Colonic mucosa (tissue), 4 donors: ENCODE measurements around the gene TMEM163. TPM values are rescaled to one million over a fixed set of nuclear protein-coding genes. Genes with fewer than 3 reads are reported as not detected.

Experiments
- DNase-seq: peaks from one replicate; pipeline ENCODE4 v3.0.0-alpha.2; 2020
- H3K27ac ChIP-seq: fragments of 200-600 bp; one replicate; pipeline ENCODE4 v1.8.0; 2021
- H3K27me3 ChIP-seq: fragments of 200-600 bp; one replicate; pipeline ENCODE4 v1.8.0; 2021
- H3K36me3 ChIP-seq: fragments of 200-600 bp; one replicate; pipeline ENCODE4 v1.8.0; 2021
- H3K4me1 ChIP-seq: fragments of 200-600 bp; one replicate; pipeline ENCODE4 v1.8.0; 2021; ENCODE audit warnings: mild to moderate bottlenecking
- H3K4me3 ChIP-seq: fragments of 200-600 bp; one replicate; pipeline ENCODE4 v1.8.0; 2021
- H3K9ac ChIP-seq, 2 donors: one replicate each; pipeline ENCODE4 v1.7.0; 2013; ENCODE audit warnings: control low read depth in 2 of 2, low read depth in 2 of 2, low read length in 2 of 2
- H3K9me3 ChIP-seq: fragments of 200-600 bp; one replicate; pipeline ENCODE4 v1.8.0; 2021
- intact Hi-C: fragments of 100-400 bp; cut with DNase I; formaldehyde crosslinking; loops from one replicate; pipeline ENCODE4 v1.14.1; 2022
- total RNA-seq, 2 donors: library from RNA; stranded (reverse); fragmentation: NEBNext Ultra II Directional in 1 of 2; extraction: Animal tissue kit (Norgen Biotek cat#: 25700) in 1 of 2; gene quantifications; one replicate each; pipeline ENCODE4 v1.2.1, GENCODE V29; 2021
- TF ChIP-seq, protein P1 (sequence below): fragments of 200-600 bp; IDR thresholded peaks from one replicate; pipeline ENCODE4 v1.8.0; 2022; ENCODE audit warnings: antibody characterized with exemption, mild to moderate bottlenecking
- donor health status: healthy.
- donor health status: DM: no; HTN: no; CAD: no.
- donor health status: DM: no; HTN: no; CAD: no.

The TMEM163 gene
- total RNA-seq, 2 donors from 2014 or later, result 0.29 TPM; not detected in 1

DNA sequence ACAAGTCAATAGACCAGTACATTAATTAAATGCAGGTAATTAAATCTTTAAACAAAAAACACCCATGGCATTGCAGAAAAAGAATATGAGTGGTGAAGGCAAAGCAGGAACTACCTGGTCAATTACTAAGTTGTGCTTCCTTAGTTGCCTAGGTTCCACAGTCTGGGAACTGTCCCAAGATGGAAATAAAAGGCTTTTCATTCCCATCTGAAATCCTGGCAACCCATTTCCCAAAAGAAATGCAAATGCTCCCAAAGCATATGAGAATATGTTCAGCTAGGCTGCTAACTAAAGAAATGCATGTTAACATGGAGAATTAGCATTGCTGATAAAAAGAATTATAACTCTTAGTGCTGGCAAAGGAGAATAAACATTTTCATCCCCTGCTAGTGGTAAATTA is 177.8 kb downstream of the TMEM163 start:
- H3K9me3 ChIP-seq, result no peaks in the 10 kb centered on the region
- no peaks in the 10 kb centered on the region for H3K27me3 ChIP-seq
- H3K4me1 ChIP-seq, result no peaks in the 10 kb centered on the region
- no peak overlapping the region for H3K9ac ChIP-seq
- intact Hi-C loops, result no loop called here
- H3K4me3 ChIP-seq, result no peak overlapping the region
- TF ChIP-seq, protein P1, sequence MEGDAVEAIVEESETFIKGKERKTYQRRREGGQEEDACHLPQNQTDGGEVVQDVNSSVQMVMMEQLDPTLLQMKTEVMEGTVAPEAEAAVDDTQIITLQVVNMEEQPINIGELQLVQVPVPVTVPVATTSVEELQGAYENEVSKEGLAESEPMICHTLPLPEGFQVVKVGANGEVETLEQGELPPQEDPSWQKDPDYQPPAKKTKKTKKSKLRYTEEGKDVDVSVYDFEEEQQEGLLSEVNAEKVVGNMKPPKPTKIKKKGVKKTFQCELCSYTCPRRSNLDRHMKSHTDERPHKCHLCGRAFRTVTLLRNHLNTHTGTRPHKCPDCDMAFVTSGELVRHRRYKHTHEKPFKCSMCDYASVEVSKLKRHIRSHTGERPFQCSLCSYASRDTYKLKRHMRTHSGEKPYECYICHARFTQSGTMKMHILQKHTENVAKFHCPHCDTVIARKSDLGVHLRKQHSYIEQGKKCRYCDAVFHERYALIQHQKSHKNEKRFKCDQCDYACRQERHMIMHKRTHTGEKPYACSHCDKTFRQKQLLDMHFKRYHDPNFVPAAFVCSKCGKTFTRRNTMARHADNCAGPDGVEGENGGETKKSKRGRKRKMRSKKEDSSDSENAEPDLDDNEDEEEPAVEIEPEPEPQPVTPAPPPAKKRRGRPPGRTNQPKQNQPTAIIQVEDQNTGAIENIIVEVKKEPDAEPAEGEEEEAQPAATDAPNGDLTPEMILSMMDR, result no peak
- H3K27ac ChIP-seq, result no peak overlapping the region
- DNase-seq, result no peak
- H3K36me3 ChIP-seq, result no peaks in the 10 kb centered on the region

DNA sequence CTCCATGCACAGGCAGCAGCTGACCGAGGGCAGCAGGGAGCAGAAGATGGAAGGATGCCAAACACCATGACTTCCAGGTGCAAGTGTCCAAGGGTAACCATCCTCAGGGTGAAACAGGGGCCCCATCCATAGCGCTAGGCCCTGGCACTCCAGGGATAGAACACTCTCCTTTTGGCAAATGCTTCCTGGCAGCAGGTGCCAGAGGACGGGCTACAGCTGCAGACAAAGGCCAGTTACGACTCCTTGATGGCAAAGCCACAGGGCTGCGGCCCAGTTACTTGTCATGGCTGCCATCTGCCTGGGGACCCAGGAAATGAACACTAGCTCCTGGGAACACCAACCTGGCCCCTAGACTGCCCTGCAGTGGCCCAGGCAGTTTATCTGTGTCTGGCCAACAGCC is 178.8 kb downstream of the TMEM163 start:
- no peaks in the 10 kb centered on the region for H3K27me3 ChIP-seq
- no peaks in the 10 kb centered on the region for H3K9me3 ChIP-seq
- no peak for DNase-seq
- H3K9ac ChIP-seq, result no peak overlapping the region
- H3K4me1 ChIP-seq, result no peaks in the 10 kb centered on the region
- no peaks in the 10 kb centered on the region for H3K36me3 ChIP-seq
- no peak overlapping the region for H3K4me3 ChIP-seq
- H3K27ac ChIP-seq, result no peak overlapping the region
- TF ChIP-seq, protein P1, result no peak
- intact Hi-C loops, result no loop called here

DNA sequence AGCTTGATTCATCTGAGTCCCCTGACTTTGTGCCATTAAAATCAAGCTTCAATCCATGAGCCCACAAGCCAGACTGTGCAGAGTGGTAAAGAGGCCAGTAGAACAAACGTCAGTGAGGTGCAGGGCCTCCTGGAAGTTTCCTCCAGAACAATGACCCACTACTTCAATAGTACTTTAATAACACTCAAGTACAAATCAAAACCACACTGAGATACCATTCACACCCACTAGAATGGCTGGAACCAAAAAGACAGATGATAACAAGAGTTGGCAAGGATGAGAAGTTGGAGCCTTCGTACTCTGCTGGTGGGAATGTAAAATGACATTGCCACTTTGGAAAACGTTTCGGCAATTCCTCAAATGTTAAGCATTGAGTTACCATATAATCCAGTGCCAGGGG is 181.1 kb downstream of the TMEM163 start:
- intact Hi-C loops, result no loop called here
- H3K9ac ChIP-seq, result no peak overlapping the region
- H3K27ac ChIP-seq, result no peak overlapping the region
- no peaks in the 10 kb centered on the region for H3K4me1 ChIP-seq
- no peak overlapping the region for H3K4me3 ChIP-seq
- no peak for DNase-seq
- H3K9me3 ChIP-seq, result no peaks in the 10 kb centered on the region
- H3K36me3 ChIP-seq, result no peaks in the 10 kb centered on the region
- TF ChIP-seq, protein P1, result no peak
- H3K27me3 ChIP-seq, result no peaks in the 10 kb centered on the region

DNA sequence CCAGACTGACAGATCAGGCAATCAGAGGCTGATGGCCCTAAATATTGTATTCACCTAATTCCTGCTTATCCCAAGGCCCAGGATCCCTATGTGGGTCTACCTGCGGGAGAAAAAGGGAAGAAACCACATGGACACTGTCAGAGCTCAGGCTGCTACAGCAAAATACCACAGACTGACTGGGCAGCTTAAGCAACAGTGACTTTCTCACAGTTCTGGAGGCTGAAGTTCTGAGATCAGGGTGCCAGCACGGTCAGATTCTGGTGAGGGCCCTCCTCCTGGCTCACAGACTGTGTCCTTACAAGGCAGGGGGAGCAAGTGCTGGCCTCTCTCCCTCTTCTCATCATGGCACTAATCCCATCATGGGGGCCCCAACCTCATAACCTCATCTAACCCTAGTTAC is 181.7 kb downstream of the TMEM163 start:
- TF ChIP-seq, protein P1, result no peak
- intact Hi-C loops, result no loop called here
- Histone ChIP-seq H3K9ac (no peak overlapping the region), H3K4me1 (no peaks in the 10 kb centered on the region), H3K36me3 (no peaks in the 10 kb centered on the region), H3K27ac (no peak overlapping the region), H3K4me3 (no peak overlapping the region), H3K27me3 (no peaks in the 10 kb centered on the region), H3K9me3 (no peaks in the 10 kb centered on the region)
- no peak for DNase-seq

DNA sequence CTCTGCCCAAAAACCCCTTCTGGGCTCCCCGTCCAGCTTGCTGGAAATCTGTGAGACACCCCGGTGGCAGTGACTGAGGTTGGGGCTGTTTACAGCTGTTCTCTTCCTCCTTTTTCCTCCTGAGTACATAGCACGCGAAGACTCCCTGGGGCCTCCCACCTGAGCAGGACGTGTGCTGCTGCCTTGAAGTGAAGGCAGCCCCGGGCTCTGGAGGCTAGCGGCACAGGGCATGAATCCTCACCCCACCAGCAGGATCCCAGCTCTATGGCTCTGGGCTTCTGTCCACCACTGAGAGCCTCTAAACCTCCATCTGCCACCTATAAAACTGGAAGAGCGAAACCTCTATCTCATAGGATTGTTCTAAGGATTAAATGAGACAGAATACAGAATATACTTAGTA is 182.5 kb downstream of the TMEM163 start:
- Histone ChIP-seq H3K9me3 (no peaks in the 10 kb centered on the region), H3K27ac (no peak overlapping the region), H3K4me3 (no peak overlapping the region), H3K27me3 (no peaks in the 10 kb centered on the region), H3K9ac (no peak overlapping the region), H3K4me1 (no peaks in the 10 kb centered on the region), H3K36me3 (no peaks in the 10 kb centered on the region)
- DNase-seq, result no peak
- intact Hi-C loops, result no loop called here
- TF ChIP-seq, protein P1, result no peak

DNA sequence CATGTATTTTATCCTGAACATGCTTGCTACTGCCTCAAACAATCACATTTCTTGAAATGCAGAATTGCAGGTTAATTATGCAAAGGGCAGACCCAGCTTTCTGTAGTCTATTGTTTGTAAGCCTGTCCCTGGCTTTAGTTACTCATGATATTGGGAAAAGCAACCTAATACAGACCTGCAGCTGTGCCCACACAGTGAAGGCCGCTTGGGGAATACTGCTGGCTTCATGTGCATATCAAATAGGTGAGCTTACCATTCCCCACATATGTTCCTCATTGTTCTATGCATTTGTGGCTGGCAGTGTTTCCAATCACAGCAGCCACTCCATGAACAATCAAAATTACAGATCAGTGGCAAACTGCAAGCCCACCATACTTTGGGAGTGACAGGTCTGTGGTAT is 186.3 kb downstream of the TMEM163 start:
- Histone ChIP-seq H3K9me3 (no peaks in the 10 kb centered on the region), H3K27me3 (no peaks in the 10 kb centered on the region), H3K4me1 (no peaks in the 10 kb centered on the region), H3K27ac (no peak overlapping the region), H3K9ac (no peak overlapping the region), H3K4me3 (no peak overlapping the region), H3K36me3 (no peaks in the 10 kb centered on the region)
- intact Hi-C loops, result no loop called here
- no peak for DNase-seq
- TF ChIP-seq, protein P1, result no peak
